ENCODE results near the gene CYP4A22.
"Not testable (repeated sequence)": the region's sequence is repeated elsewhere in the genome, so short reads cannot be mapped to it uniquely, and the experiment has no call there.

CYP4A22 gene

DNA sequence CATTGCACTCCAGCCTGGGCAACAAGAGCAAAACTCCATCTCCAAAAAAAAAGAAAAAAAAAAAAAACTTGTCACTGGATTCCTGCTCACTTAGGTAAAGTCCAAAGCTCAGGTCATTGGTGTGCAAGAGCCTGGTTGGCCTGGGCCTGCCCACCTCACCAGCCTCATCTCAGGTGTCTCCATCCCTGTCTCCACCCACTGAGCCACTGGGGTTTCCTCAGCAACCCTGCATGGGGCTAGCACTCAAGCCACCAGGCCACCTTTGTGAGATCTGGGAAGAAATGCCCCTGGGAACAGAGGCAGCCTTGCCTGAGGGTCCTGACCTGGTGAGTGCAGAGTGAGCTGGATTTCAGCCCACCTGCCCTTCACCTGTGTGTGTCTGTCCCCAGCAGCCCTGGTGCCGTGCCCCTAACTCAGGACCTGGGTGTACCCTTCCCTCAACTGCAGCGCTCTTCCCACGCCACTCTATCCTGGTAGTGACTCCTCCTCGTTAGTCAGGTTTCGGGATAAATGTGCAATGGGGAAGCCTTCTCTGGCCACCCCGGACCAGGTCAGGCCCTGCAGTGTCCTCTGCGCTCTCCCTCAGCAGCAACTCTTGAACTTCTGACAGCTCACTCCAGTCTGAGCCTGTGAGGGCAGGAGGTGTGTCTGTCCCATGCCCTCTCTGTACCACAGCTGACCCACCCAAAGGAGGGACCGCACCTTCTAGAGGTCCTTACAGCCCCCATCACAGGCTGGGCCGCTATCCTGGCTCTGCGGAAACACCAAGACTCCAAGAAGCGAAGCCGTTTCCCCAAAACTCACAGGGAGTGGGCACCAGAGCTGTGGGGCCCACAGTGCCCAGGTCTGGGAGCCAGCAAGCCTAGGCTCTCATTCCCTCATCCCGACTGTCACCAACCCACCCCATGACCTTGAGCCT lies 49.3 kb downstream of the CYP4A22 start:
- no peak for DNase-seq

DNA sequence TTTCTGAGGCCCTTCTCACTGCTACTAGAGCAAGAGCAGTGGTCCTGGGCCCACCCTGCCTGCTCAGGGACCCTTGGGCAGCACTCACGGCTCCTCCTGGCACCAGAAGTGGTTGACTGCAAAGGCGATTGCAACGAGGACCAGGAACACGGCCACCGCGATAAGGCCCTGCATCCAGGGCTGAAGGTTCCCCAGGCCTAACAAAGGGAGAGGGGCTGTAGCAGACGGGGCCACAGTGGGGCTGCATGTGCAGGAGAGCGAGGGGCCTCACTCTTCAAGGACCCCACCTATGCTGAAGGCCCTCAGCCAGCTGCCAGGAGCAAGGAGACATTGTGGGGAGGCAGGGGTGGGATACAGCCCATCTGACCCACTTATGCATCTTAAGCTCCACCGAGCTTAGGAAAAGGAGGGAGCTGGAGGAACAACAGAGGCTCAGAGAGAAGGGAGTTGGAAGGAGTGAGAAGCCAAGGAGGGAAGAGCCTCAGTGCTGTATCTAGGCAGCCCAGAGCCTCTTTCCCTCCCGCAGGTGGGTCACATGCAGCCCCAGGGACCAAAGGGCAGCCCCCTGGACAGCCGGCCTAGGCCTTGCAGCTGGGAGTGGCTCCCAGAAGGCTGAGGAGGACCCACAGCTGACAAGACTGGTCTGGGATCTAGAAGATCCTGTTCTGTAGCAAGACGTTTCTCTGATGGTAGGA lies 50.1 kb downstream of the CYP4A22 start:
- no peak for DNase-seq

- DNase-seq: no peak
Observed at GRCh38 chr1:47187926-47188250, 50.6 kb downstream of the CYP4A22 start.

DNA sequence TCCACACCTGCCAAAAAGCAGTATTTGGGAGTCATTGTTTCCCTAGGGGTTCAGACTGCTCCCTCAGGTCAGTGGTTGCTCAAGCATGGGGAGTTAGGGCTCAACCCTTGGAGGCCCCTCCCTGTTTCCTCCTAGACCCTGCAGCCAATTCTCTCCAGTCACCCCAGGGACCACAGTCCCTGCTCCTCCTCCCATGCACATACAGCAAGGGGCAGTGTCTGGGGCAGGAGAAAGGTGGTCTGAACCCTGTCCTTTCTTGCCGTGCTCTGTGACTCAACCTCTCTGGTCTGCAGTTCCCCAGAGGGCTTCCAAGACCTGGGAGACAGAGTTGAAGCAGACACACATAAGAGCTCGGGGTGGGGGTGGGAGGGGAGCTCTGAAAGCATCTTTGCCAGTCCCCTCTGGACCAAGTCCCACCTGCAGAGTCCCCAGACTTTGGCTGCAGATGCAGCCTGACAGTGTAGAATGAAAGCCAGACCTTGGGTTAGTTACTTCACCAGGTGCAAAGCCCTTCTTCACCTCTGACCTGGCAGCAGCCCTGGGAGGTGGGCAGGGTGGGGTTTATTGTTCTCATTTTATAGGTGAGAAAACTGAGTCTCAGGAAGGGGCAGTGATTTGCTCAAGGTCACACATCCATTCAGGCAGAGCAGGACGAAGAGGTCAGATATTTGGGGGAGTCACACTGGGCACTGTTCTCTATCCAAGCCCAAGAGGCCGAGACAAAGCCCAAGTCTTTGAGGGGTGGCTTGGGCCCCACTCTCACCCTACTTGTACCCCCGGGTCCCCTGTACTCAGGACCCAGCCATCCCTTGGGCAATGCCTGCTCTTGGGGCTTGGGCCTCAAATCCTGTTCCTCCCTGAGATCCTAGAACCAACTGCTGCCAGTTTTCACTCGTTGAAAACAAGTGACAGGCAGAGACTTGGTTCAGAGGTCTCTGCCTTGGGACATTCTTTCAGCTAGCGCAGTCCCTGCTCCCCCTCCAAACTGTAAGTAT lies 51.8 kb downstream of the CYP4A22 start:
- DNase-seq: no peak

GRCh38 chr1:47189844-47190508 lies 52.7 kb downstream of the CYP4A22 start, which contains the start of gene PDZK1IP1:
TSS of gene PDZK1IP1 (minus strand) at chr1:47190036. CDS start at chr1:47189932, 104 bp downstream.
- no peak for DNase-seq

DNA sequence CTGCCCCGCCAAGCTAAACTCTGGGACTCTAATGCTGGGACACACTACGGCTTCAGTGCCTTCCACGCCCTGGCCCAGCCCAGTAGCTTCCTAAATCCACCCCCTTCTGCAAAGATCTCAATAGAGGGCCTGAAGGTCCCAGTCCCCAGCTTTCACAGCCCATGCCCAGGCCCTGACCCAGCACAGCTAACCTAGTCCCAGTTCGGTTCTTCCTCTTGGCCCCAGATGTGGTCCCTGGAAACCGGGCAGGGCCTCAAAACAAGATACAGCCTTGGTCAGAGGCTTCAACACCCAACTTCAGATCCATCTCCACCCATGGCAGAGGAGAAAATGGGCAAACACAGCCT lies 53.2 kb downstream of the CYP4A22 start:
- no peak for DNase-seq

- DNase-seq: no peak
Observed at GRCh38 chr1:47190857-47191256, 53.6 kb downstream of the CYP4A22 start.

DNA sequence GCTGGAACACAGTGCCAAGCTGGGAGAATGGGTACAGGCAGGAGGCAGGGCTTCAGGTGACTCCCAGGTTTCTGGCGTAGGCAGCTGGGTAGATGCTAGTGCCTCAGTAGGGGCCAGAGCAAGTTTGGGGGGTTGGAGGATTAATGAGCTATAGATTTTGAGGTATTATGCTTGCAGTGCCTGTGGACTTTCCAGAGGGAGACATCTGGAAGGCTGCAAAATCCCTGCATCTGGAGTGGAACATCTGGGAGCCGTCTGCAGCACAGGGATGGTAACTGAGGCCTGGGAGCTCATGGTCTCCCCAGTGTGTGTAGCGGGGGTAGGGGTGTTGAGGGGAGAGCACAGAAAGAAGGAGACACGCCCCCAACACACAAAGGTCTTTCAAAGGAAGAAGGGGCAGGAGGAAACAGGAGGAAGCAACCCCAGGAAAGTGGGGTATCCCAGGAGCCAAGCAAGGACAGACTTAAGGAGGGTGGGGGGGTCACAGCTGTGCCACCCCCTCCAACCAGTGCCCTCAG lies 54.8 kb downstream of the CYP4A22 start:
- no peak for DNase-seq

DNA sequence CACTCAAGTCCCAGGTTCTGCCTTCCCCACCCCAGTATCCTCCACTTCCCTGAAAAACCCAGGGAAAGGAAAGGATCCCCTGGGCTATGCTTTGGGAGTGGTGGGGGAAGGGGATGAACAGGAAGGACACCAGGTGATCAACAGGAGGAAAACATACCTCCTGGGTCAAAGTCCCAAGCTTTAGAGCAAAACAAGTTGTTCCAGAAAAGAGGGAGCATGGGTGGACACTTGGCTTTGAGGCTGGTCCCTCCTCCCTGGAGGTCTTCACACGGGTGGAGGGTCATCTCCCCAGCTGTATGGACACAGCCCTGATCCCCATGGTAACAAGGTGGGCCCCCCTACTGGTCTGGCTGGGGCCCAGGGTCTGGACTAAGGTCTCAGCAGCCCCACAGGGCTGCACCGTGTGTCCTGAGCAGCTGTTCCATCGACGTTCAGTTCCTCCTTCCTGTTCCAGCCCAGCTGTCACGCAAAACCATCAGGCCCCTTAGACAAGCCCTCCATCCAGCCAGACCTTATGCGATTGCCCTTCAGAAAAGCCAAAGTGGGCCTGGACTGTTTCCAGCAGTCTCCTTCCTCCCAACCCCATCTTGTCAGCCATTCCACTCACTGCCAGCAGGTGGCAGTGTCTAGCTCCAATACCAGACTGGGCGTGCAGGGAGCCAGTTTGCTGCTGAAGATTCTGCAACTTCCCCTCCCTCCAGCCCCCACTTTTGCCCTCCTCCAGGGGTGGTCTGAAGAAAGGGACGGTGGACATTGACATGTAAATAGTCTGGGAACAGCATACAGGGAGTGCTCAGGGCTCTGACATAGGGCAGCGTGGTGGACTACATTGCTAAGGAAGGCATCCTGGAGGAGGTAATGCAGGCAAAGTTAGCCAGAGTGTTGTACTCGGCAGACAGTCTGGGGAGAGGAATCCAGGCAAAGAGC lies 55.5 kb downstream of the CYP4A22 start:
- DNase-seq: peak; percentile 84

DNA sequence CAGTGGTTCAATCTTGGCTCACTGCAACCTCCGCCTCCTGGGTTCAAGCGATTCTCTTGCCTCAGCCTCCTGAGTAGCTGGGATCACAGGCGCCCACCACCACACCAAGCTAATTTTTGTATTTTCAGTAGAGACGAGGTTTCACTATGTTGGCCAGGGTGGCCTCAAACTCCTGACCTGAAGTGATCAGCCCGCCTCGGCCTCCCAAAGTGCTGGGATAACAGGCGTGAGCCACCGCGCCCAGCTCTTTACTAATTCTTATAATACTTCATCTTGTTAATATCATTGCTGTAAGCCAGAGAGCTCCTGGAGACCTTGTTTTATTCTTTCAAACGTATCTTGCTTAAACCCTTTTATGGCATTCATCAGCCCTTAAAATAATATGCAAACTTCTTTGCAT lies 56.3 kb downstream of the CYP4A22 start:
- DNase-seq: not testable (repeated sequence)

GRCh38 chr1:47194311-47194710 lies 57.1 kb downstream of the CYP4A22 start:
- no peak for DNase-seq

GRCh38 chr1:47195981-47196380 lies 58.7 kb downstream of the CYP4A22 start:
- DNase-seq: not testable (repeated sequence)

- DNase-seq: no peak
Observed at GRCh38 chr1:47196622-47197021, 59.4 kb downstream of the CYP4A22 start.

- DNase-seq: no peak
Observed at GRCh38 chr1:47198214-47198613, 61.0 kb downstream of the CYP4A22 start.
